ENCODE results near the gene NUP85.
"Not testable (repeated sequence)": the region's sequence is repeated elsewhere in the genome, so short reads cannot be mapped to it uniquely, and the experiment has no call there.

Gene NUP85

GRCh38 chr17:75266316-75267152 is 61.1 kb downstream of the NUP85 start:
- no peak for DNase-seq (ENCODE audit: low read depth in 2 of 3, low spot score in 2 of 3)

DNA sequence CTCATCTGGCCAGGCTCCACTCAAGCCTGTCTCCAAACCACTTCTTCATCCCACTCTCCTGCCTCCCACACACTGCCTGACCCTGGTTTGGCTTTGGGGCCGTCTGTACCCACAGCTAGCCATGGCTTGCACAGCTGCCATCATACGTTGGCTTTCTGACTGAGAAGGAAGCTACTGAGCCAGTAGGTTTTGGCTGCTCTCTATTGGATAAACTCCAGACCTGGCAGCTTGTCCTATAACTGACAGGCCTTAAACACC is 61.6 kb downstream of the NUP85 start:
- no peak for DNase-seq (ENCODE audit: low read depth in 2 of 3, low spot score in 2 of 3)

- no peak for DNase-seq (ENCODE audit: low read depth in 2 of 3, low spot score in 2 of 3)
Observed at GRCh38 chr17:75267411-75268232, 62.1 kb downstream of the NUP85 start.

DNA sequence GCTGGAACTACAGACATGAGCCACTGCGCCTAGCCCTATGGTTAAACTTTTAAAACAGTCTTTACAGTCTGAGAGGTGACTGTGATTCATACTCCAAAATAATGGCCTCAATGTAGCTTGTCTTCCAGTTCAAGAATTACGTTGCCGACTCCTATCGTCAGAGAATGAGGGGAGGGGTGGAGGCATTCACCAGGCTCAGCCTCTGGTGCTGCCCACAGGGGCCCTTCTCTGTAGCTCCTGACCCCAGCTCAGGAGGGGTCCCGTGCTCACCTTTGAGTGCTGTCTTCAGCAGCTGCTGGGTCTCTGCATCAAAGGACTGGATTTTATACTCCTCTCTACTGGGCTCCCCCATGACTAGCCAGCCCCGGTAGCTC is 64.4 kb downstream of the NUP85 start:
- no peak for DNase-seq (ENCODE audit: low read depth in 2 of 3, low spot score in 2 of 3)

DNA sequence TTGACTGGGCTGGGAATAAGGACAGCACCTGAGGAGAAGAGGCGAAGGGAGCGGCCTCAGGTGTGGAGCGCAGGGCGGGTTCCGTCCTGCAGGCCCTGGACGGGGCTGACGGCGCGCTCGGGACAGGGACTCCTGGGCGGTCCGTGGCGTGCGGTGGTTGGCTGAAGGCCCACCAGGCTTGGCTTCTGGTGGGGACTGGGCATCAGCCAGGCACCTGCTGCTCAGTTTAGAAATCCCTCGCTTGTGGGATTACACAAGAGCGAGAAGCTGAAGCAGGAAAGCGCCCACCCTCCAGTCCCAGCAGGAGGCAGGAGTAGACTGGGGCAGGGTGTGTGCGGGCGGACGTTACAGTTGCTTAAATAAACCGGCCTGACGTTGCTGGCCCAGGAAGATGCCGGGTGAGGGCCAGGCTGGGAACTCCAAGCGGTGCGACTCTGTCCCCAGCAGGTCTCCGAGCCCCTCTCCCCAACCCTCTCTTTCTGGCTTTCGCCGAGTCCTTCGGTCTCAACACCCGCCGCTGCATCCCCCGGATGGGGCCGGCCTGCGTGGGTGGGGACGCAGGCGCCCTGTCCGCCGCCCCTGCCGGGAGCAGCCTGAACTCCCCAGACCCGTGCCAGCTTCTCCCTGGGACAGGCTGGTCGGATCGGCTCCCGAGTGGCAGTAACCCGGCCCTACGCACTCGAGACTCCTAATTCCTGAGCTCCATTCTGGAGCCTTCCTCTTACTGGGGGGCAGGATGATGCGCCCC is 64.9 kb downstream of the NUP85 start:
- DNase-seq (ENCODE audit: low read depth in 2 of 3, low spot score in 2 of 3) = peak; percentile 42 to 70 (median 56)

GRCh38 chr17:75270966-75271232 is 65.4 kb downstream of the NUP85 start, which contains the start of gene MIF4GD:
TSS of gene MIF4GD (minus strand) at chr17:75271231. CDS start at chr17:75270195, 1,036 bp downstream.
- DNase-seq (ENCODE audit: low read depth in 2 of 3, low spot score in 2 of 3) = no peak

- DNase-seq (ENCODE audit: low read depth in 2 of 3, low spot score in 2 of 3) = peak; percentile 80 to 88 (median 85)
Observed at GRCh38 chr17:75271233-75271954, 65.9 kb downstream of the NUP85 start.

DNA sequence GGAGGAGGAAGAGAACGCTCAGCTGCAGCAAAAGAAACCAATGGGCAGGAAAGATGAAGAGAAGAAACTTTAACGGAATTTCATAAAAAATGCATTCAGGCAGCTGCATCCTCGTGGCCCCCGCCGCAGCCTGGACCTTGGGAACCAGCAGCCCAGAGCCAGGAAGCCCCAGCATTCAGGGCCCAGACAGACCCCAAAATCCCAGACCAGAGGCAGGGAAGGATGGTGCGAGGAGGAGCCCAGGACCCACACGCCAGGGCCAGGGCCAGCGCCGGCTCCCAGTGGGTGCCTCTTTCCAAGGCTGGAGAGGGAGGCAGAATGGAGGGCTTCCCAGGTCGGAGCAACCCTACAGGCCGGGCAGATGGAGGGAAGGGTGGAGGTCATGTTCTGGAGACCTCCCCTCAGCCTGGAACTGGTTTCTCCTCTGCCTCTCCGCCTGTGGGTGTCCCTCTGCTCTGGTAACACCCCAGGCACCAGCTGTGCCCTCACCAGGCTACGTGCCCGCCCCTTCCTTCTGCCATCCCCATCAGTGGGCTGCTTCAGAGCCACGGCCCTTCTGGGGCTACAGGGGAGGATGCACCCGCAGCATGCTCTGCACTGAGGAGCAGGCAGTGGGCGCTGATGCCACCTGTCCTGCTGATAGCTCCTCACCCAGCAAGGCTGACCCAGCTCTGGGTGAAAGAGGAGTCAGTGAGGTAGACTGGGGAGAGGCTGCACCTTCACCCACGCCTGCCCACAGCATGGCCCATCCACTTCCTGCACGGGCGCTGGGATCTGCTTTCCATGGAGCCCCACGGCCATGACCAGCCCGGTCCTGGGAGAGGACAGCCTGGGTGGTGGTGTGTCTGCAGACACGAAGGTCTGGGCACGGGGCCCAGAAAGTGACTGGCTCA is 66.7 kb downstream of the NUP85 start:
- no peak for DNase-seq (ENCODE audit: low read depth in 2 of 3, low spot score in 2 of 3)

DNA sequence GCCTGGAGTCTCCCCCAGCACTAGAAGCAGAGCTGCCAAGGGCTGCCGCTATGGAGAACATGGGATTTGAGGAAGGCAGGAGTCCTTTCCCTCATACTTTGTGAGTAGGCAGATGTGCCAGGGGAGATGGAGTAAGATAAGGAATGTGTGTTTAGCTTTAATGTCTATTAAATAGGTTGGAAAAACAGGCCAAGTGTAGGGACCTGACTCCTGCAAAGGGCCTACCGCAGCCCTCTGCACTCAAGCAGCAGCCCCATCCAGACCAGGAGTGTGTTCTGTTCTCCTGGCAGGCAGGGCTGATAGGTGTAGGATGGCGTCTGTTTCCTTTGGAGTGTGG is 67.3 kb downstream of the NUP85 start:
- no peak for DNase-seq (ENCODE audit: low read depth in 2 of 3, low spot score in 2 of 3)

DNA sequence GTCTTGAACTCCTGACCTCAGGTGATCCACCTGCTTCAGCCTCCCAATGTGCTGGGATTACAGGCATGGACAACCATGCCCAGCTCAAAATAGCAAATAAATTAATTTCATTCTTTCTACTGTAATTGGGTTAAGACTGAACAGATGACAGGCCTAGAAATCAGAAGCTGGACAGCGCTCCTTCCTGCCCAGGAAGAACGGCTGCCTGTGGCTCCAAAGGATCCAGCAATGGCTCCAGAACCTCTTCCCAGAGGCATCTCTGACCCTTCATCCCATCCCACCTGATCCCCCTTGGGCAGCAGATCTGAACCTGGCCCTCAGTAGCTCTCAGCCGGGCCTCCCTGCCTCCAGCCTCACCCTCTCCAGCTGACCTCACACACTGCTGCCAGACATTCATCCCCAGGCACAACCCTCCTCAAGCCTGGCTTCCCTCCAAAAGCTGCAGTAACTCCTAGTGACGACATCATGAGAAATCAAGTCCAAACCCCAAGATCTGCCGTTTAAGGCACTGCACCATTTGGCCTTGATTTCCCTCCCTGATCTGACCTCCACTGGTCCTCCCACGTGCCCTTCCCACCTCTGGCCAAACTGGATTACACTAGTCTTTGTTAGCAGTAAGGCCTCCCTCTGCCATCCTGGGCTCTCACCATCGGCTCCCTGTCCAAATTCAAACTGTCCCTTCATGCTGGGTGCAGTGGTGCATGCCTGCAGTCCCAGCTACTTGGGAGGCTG is 68.7 kb downstream of the NUP85 start:
- no peak for DNase-seq (ENCODE audit: low read depth in 2 of 3, low spot score in 2 of 3)

DNA sequence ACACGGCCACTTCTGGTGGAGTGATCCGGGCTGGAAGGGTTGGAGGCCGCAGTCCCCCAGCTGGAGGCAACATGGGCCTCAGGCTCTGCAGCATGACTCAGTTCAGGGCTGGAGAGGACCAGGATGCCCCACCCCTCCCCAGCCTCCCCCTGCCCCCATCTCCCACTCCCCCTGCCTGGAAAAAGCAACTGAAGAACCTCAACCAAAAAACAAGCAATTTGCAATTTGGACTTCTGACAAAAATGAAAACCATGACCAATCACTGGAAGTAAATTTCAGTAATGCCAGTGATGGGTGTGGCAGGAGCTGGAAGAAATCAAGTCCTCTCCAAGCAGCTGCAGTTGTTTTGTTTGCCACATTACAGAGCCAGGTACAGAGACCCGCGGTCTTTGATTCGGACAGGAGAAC is 72.2 kb downstream of the NUP85 start:
- DNase-seq (ENCODE audit: low read depth in 2 of 3, low spot score in 2 of 3) = no peak

GRCh38 chr17:75280189-75280588 is 74.7 kb downstream of the NUP85 start:
- not testable (repeated sequence) for DNase-seq (ENCODE audit: low read depth in 2 of 3, low spot score in 2 of 3)

GRCh38 chr17:75285123-75285522 is 79.6 kb downstream of the NUP85 start:
- DNase-seq (ENCODE audit: low read depth in 2 of 3, low spot score in 2 of 3) = no peak
